ENCODE measurements around the gene FBXO21. TPM values are rescaled to one million over a fixed set of nuclear protein-coding genes. Genes with fewer than 3 reads are reported as not detected.

FBXO21 gene
- total RNA-seq: 45.0 TPM
- 28.9 TPM for polyA plus RNA-seq (ENCODE audit: insufficient read depth, low read depth, low replicate concordance)
- long read RNA-seq, donor 1, full-length matches to known transcripts: 12 of 12 reads
- long read RNA-seq, donor 1, partial matches to known transcripts: 0 of 12 reads
- long read RNA-seq, donor 1, other reads (novel, unspliced or antisense): 0 of 12 reads
- long read RNA-seq, donor 2, full-length matches to known transcripts: 4 of 4 reads
- long read RNA-seq, donor 2, partial matches to known transcripts: 0 of 4 reads
- long read RNA-seq, donor 2, other reads (novel, unspliced or antisense): 0 of 4 reads
- long read RNA-seq, donor 3, full-length matches to known transcripts: 7 of 14 reads
- long read RNA-seq, donor 3, partial matches to known transcripts: 7 of 14 reads
- long read RNA-seq, donor 3, other reads (novel, unspliced or antisense): 0 of 14 reads
- long read RNA-seq, donor 4, full-length matches to known transcripts: 8 of 8 reads
- long read RNA-seq, donor 4, partial matches to known transcripts: 0 of 8 reads
- long read RNA-seq, donor 4, other reads (novel, unspliced or antisense): 0 of 8 reads
- long read RNA-seq, donor 5, partial matches to known transcripts: 0 of 1 reads
- long read RNA-seq, donor 5, other reads (novel, unspliced or antisense): 0 of 1 reads
- long read RNA-seq, donor 6, full-length matches to known transcripts: 6 of 6 reads
- long read RNA-seq, donor 6, partial matches to known transcripts: 0 of 6 reads
- long read RNA-seq, donor 6, other reads (novel, unspliced or antisense): 0 of 6 reads
- long read RNA-seq, donor 7, full-length matches to known transcripts: 72 of 80 reads
- long read RNA-seq, donor 7, partial matches to known transcripts: 5 of 80 reads
- long read RNA-seq, donor 7, other reads (novel, unspliced or antisense): 3 of 80 reads
- long read RNA-seq, donor 8, full-length matches to known transcripts: 7 of 7 reads
- long read RNA-seq, donor 8, partial matches to known transcripts: 0 of 7 reads
- long read RNA-seq, donor 8, other reads (novel, unspliced or antisense): 0 of 7 reads
- long read RNA-seq, donor 9, full-length matches to known transcripts: 3 of 3 reads
- long read RNA-seq, donor 9, partial matches to known transcripts: 0 of 3 reads
- long read RNA-seq, donor 9, other reads (novel, unspliced or antisense): 0 of 3 reads
- long read RNA-seq, donor 10, full-length matches to known transcripts: 5 of 17 reads
- long read RNA-seq, donor 10, partial matches to known transcripts: 12 of 17 reads
- long read RNA-seq, donor 10, other reads (novel, unspliced or antisense): 0 of 17 reads

- DNase-seq (peak; percentile 93 to 96 (median 96)), FAIRE-seq (no peak)
- Histone ChIP-seq H3K9ac (ENCODE audit: low read length in 3 of 3) (peak within 1 kb of the TSS; percentile 67 to 95 (median 82)), H3K36me3 (ENCODE audit: control insufficient read depth in 2 of 3, insufficient read depth in 3 of 3, low read length in 3 of 3) (peaks cover 0 to 4% (median 2%) of the 10 kb centered on the region in 3 donors), H3K27ac (ENCODE audit: low read depth in 2 of 2, low read length in 2 of 2) (peak within 1 kb of the TSS; percentile 77 to 82), H3K9me3 (ENCODE audit: control insufficient read depth in 2 of 3, insufficient read depth in 1 of 3, low read length in 3 of 3) (no peaks in the 10 kb centered on the region), H3K4me1 (ENCODE audit: control insufficient read depth in 2 of 3, insufficient read depth in 2 of 3, low read depth in 1 of 3, low read length in 3 of 3) (peaks cover 3 to 8% (median 5%) of the 10 kb centered on the region in 3 donors), H3K4me3 (ENCODE audit: low read length in 3 of 3) (peak within 1 kb of the TSS; percentile 84 to 88 (median 86)), H3K27me3 (ENCODE audit: control insufficient read depth, insufficient read depth, low read length) (no peaks in the 10 kb centered on the region)
- intact Hi-C loops (cut with DNase I): no loop called here
- no peak for TF ChIP-seq CTCF (IDR thresholded peaks at IDR 0.05; ENCODE audit: borderline replicate concordance, extremely low read depth, insufficient read depth)
Measured at GRCh38 chr12:117190210-117190781, at the start of gene FBXO21. Gene FBXO21 (minus strand): TSS chr12:117190470. CDS start chr12:117190456, 14 bp downstream.

GRCh38 chr12:117236456-117237001, 46.3 kb upstream of the FBXO21 start:
- FAIRE-seq: no peak
- TF ChIP-seq CTCF (IDR thresholded peaks at IDR 0.05; ENCODE audit: borderline replicate concordance, extremely low read depth, insufficient read depth): peak; percentile 54
- H3K9me3 ChIP-seq (ENCODE audit: control insufficient read depth in 2 of 3, insufficient read depth in 1 of 3, low read length in 3 of 3): no peaks in the 10 kb centered on the region

DNA sequence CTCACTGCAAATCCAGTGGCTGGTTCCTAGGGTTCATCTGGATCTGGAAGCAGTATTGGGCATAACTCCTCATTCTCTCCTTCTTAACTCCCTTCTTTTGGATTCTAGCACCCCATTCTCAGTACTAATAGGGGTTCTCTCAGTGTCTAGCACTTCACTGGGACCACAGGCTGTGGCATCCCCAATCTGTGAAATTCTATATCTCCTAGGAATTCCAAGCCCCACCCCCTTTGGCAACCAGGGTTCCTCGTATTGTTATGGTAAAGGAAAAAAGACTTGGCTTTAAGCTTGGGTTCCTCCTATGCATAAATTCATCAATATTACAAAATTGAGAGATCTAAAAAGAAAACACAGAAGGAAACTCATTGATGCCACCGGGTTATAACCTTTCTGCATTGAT, 45.0 kb upstream of the FBXO21 start:
- Histone ChIP-seq H3K27me3 (ENCODE audit: control insufficient read depth, insufficient read depth, low read length) (no peaks in the 10 kb centered on the region), H3K9ac (ENCODE audit: low read length in 3 of 3) (no peak overlapping the region), H3K4me3 (ENCODE audit: low read length in 3 of 3) (no peak overlapping the region), H3K4me1 (ENCODE audit: control insufficient read depth in 2 of 3, insufficient read depth in 2 of 3, low read depth in 1 of 3, low read length in 3 of 3) (no peaks in the 10 kb centered on the region), H3K27ac (ENCODE audit: low read depth in 2 of 2, low read length in 2 of 2) (no peak overlapping the region), H3K9me3 (ENCODE audit: control insufficient read depth in 2 of 3, insufficient read depth in 1 of 3, low read length in 3 of 3) (no peaks in the 10 kb centered on the region), H3K36me3 (ENCODE audit: control insufficient read depth in 2 of 3, insufficient read depth in 3 of 3, low read length in 3 of 3) (no peaks in the 10 kb centered on the region)
- DNase-seq: no peak
- intact Hi-C loops (cut with DNase I): no loop called here
- no peak for TF ChIP-seq CTCF (IDR thresholded peaks at IDR 0.05; ENCODE audit: borderline replicate concordance, extremely low read depth, insufficient read depth)
- no peak for FAIRE-seq

More at GRCh38 chr12:117236456-117237001, 46.3 kb upstream of the FBXO21 start:
- no peak overlapping the region for H3K27ac ChIP-seq (ENCODE audit: low read depth in 2 of 2, low read length in 2 of 2)
- intact Hi-C loops (cut with DNase I): no loop called here
- no peak overlapping the region for H3K4me3 ChIP-seq (ENCODE audit: low read length in 3 of 3)
- no peaks in the 10 kb centered on the region for H3K4me1 ChIP-seq (ENCODE audit: control insufficient read depth in 2 of 3, insufficient read depth in 2 of 3, low read depth in 1 of 3, low read length in 3 of 3)
- no peaks in the 10 kb centered on the region for H3K36me3 ChIP-seq (ENCODE audit: control insufficient read depth in 2 of 3, insufficient read depth in 3 of 3, low read length in 3 of 3)
- DNase-seq: peak; percentile 85 to 90 (median 88)
- H3K9ac ChIP-seq (ENCODE audit: low read length in 3 of 3): no peak overlapping the region
- H3K27me3 ChIP-seq (ENCODE audit: control insufficient read depth, insufficient read depth, low read length): no peaks in the 10 kb centered on the region
